Pons (tissue), 1 donor: ENCODE data around the gene CHRDL2.
A peak's percentile ranks its signal among the peaks of the same experiment; 100 is the strongest.

Source experiments
- DNase-seq: peaks from one replicate; pipeline ENCODE4 v3.0.0-alpha.2; 2016; ENCODE audit warnings: low spot score

The CHRDL2 gene

DNA sequence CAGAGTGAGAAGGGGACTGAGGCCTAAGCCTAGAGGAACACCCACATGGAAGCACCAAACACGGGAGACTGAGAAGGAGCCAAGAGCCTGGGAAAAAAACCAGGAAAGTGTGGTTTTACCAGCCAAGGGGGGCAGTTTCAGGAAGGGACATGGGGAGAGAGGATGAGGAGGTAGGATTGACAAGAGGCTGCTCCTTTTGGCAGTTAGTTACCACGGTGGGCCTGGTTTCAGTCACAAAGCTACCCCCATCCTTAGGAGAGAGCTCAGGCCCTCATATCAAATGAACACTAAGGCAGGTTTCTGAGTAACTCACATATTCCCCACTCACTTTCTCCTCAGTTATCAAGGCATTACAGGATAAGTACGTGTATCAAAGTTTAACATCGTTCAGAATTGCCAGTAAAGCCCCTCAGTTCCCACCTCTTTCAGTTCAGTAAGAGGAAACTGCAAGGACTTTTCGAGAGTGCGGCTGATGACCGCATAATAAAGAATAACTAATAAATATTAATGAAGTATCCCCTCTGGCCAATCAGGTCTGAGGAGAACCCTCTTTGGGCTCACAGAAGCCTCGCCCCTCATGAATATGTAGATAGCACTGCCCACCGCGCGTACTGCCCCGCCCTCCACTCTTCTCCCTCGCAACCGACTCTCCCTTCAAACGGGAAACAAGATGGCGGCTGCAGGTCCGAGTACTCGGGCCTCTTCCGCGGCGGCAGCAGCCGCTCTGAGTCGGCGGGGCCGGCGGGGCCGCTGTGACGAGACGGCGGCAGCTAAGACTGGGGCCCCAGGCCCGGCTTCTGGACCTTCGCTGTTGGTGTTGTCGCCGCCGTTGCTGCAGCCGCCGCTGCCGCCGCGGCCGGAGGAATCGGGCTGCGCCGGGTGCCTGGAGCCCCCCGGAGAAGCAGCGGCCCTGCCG lies 17.2 kb upstream of the CHRDL2 start, which contains the start of gene RNF169:
TSS of gene RNF169 (plus strand) at position 639 of the 916 bp plus-strand sequence. CDS start at position 671, 32 bp downstream.
- peak; percentile 99 for DNase-seq

DNA sequence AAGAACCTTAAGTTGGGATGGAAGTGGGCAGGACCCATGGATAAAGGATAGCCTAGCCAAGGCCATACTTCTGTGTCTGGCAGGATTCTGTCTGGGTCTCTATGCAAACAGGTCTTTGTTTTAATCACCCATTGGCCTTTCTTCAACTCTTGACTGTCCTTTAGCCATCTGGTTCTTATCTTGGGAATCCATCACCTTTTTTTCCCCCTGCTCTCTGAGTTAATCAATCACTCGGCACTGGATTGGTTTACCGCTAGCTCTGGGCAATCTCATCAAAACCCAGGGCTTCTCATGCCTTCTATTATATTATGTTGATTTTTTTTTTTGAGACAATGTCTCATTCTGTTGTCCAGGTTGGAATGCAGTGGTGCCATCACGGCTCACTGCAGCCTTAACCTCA lies 15.6 kb upstream of the CHRDL2 start:
- no peak for DNase-seq

DNA sequence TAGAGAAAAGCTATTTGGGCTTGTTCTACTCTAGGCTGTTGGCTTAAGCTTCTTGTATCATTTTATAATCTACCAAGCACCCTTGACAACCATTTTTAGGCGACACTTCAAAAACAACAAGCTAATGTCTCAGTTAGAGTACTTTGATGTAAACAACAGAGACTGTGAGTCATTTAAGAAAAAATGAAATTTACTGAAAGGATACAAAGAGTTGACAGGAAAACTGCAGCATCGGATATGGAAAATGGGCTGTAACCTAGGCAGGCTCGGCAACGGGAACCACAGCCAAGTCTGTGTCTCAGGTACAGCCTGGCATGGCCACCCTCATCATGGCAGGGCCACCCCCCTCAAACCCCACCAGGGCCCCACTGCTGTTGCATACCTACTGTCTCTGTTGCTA lies 13.1 kb upstream of the CHRDL2 start:
- DNase-seq: no peak

DNA sequence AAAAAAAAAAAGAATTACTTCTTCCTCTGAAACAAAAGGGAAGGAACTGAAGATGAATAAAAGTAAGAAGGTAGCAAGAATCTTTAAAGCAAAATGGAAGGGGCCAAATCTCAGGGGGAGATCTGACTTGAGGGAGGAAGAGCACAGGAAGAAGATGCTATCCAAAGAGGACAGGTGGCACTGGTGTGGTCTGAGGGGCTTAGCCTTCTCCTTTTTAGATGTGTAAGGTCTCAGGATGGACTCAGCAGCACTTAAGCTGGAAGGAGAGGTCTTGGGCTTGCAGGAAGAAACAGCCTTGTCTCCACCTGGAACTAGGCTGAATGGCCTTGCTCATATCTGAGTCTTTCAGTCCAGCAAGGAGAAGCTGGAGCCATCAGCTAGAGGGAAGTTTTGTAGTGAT lies 12.4 kb upstream of the CHRDL2 start:
- no peak for DNase-seq

DNA sequence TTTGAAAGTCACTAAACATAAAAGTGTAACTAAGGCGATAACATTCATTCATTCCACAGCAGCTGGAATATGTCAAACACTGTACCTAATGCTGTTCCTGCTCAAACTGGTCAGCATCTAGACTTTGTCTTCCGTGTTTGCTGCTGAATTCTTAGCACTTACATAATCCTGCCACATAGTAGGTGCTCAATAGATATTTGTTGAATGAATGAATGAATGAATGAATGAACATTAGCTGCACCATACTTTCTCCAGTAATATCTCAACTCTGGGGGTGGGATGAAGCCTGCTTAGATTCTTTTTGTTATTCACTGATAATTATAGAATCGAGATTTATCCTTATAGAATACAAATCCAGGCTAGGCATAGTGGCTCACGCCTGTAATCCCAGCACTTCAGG lies 10.8 kb upstream of the CHRDL2 start:
- no peak for DNase-seq

DNA sequence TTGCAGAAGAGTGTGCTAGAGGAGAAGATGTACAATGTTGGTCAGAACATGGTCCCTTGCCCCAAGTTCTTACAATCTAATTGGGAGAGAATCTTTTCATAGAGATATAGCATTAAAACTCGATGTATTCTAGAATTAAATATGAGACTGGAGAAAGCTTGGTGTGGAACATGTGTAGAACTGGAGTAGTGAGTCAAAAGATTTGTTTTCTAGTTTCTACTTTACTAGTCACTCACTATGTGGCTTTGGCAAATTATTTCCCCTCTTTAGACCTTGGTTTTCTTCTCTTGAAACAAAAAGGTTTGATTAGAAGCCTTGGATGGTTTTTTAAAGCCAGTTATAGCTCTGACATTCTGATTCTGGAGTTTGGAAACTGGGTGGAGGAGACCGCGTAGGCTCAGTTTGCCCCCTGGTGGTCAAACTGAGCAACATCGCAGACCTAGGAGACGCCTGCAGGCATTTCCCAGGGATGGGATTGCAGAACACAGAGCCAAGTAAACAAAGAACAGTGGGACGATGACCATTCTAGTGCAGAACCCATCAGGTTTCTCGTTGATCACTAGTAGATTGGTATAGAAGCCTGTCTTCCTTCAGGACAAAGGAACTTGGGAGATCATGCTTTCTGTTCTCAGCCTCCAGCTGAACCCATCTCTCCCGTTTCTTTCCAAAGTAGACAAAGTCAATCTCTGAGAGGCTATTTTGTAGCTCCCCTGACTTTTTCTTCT lies 8.5 kb upstream of the CHRDL2 start:
- DNase-seq: peak; percentile 56

DNA sequence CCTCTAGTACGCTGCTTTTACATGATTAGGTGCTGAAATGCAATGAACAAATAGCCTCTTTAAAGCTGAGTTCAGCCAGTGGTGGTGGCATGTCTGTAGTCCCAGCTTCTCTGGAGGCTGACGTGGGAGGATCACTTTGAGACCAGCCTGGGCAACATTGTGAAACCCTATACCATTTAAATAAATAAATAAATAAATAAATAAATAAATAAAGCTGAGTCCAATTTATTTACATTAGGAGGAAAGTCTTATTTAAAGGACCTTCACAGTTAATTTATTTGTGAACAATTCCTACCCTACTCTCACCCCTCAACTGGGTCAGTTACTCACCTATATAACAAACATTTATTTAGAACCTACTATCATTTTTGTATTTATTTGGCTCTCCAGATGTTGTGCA lies 4.8 kb upstream of the CHRDL2 start:
- DNase-seq: no peak

DNA sequence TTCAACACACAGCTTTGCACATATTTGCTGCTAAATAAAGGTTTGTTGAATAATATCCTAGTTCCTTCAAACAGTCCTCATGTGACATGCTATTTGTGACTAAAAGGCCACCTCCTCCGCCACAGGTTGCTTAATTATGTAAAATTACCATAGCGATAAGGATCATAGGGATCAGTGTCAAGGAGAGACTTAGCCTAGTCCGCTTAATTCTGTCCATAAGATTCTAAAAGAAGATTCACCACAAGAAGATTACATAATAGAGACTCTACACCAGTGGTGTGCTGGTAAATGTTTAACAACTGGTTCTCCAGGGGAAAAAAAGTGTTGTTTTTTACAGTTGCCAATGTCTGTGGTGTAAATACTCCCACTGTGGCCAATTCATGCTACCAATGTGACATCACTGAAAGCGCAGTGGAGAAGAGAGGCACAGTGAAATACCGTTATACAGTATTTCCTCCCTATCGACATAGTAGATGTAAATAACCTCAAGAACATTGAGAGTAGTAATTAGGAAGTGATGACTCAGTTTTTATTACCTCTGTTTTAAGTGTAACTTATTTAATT lies 4.2 kb upstream of the CHRDL2 start:
- no peak for DNase-seq

DNA sequence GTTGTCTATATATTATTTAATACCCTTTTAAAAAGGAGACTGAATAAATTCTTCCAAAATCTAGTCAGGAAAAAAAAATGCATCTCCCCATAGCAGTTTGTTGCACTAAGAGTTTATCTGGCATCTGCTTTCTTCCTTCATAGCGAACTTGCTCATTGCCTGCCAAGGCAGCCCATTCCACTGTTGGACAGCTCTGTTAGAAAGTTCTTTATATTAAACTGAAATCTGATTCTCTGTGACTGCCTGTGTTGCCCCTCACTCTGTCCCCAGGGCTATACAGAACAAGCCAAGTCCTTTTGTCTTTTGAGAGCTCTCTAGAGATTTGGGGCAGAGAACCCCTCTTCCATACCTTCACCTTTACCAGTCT lies 3.3 kb upstream of the CHRDL2 start:
- DNase-seq: no peak

DNA sequence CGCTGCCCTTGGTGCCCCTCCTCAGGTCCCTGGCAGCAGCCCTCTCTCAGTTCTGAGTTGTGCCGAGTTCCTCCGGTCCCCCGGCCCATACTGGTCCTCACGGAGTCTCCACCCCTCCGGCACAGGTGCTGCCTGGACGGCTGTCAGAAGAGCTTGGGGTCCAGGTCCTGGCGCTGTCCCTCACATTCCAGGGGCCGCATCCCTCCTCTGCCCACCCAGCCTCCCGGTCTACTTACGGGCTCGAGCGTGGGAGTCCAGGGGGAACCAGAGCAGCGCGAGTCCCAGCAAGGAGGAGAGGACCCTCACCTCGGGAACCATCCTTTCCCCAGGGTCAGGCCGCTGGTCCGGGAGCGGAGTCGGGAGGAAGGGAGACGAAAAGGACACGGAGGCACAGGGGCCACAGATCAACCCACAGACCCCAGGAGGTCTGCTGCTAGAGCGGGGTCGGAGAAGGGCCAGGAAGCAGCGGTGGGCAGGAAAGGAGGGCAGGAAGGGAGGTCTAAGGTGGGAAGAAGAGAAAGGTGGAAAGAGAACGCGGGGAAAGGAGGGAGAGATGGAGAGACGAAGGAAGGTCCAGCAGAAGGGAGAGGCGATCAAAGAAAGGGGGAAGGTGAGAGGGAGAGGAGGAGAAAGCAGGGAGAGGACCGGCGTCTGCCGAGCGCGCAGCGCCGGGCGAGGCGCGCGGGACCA lies 510 bp downstream of the CHRDL2 start:
- no peak for DNase-seq

DNA sequence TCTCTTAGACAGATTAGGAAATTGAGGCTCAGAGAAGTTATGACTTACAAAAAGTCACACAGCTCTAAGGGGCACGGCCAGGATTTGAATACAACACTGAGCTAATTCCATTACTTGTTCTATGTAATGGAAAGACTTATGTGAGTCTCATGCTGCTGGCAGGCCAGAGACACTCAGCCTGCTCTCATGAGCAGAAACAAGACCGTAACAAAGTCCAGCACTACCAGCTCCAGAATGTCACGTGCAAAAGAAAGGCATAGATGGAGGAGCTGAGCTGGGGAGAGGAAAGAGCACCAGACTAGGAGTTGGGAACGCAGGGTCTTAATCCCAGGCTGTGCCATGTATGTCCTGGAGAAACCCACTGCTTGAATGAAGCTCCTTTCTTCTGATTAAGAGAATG lies 1.8 kb downstream of the CHRDL2 start:
- DNase-seq: no peak

DNA sequence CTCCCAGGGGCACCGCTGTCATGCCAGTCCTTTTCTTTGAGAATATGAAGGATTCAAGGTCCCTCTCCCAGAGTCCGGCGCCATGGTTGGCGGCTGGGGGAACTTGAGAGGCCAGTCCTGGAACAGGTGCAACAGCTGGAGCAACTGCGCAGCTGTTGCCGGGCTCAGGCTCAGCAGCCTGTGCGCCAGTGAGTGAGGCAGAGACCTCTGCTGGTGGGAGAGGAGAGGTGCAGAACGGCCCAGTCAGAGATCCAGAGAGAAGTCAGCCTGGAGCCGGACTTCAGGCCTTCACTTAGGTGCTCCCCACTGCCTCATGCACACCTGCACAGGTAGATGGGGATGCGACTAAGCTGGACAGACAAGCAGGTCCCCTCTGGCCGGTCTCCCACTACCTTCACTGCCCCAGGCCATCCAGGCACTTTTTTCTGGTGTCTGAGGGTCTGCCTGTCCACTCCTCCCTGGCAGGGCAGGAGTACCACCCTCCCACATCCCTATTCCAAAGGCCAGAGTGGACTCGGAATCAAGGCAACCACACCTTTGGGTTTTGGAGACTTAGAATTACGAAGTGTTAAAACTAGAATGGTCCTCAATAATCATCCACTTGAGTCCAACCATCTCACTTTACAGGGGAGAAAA lies 4.6 kb downstream of the CHRDL2 start:
- peak; percentile 78 for DNase-seq

DNA sequence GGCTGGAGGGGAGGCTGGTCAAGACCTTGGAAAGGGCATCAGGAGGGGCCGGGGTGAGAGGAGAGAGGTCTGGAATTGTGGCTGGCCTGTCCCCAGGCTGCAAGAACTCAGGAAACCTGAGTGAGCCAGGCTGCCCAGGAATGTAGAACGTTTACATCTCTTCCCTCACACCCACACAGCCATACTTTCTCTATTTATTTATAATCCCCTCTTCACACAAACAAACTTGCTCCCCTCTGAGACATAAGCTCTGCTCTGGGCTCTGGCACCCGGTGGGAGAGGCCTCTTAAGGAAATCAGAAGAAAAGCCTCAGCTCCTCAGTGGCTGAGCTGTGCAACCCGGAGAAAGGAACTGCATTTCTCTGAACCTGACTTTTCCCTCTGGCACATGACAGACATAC lies 5.5 kb downstream of the CHRDL2 start:
- DNase-seq: no peak

DNA sequence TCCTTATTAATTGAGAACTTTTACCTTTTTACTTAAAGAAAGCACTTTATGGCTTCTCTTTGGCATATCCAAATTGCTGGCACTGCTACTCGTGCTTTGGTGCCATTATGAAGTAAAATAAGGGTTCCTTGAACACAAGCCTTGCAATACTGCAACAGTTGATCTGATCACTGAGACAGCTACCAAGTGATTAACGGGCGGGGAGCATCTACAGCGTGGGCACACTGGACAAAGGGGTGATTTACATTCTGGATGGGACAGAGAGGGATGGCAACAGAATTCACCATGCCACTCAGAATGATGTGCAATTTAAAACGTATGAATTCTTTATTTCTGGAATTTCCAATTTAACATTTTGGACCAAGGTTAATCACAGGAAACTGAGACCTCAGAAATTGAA lies 7.7 kb downstream of the CHRDL2 start:
- DNase-seq: peak; percentile 58

DNA sequence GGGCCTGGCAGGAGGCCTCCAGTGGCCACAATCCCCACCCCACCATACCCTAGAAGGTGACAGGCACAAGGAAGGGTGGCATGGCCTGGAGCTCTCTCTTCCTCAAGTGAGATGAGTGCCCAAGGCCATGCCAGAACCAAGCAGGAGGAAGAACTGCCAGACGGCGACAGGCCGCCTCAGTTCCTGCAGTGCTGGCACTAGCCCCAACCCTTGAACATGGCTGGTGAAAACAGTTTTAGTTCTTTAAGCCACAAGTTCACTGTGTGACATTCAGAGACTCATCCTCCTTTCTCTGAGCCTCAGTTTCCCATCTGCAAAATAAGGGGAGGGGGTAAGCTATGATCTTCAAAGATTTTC lies 9.8 kb downstream of the CHRDL2 start:
- peak; percentile 40 for DNase-seq

DNA sequence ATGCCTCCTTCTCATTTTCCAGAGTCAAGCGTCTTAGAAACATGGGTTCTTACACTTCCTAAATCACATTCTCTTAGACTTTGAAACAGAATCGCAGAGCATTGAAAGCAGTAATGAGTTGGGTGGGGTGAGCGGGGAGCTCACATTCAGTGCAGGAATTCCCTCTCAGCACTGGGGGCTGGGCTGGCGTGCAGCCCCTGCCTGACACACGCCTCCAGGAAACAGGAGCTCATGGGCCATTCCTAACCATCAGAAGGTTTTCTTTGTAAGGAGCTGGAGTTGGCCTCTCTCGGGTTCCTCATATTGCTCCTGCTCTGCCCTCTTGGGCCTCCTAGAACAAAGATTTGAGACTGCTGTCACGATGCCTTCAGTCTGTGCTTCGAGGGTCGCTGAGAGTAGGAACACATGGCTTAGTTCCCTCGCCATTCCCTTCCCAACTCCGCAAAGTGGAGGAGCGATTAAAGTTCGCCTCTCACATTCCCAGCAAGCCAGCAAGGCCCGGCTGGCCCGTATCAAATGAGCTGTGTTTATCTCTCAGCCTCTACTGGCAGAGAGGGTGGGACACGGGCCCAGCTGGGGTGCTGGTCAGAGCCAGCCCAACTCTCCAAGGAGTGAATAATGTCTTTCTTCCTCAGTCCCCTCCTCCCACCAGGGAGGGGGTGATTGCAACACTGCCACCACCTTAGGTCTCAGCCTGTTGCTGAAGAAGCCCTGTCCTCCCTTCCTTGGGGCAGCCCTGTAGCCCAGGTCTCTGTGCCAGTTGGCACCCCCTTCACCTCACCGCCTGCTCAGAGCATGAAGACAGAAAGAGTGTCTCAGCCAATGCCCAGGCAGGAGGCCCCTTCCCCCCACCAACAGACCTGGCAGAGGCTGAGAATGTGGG lies 10.4 kb downstream of the CHRDL2 start:
- DNase-seq: peak; percentile 87

DNA sequence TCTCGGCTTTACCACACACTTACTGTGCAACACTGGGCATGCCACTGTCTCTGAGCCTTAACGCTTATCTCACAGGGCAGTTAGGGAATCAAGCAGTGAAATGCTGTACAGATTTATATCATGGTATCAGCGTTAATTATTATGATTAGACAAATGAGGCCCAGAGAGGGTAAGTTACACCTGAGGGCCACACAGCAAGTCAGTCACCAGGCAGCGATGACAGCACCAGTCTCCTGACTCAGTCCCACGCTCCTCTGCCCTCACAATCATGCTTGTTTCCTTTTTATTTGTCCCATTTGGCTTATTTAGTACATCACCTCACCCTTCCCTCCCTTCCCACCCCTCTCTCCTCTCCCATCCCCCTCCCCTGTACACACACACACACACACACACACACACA lies 12.2 kb downstream of the CHRDL2 start:
- no peak for DNase-seq

DNA sequence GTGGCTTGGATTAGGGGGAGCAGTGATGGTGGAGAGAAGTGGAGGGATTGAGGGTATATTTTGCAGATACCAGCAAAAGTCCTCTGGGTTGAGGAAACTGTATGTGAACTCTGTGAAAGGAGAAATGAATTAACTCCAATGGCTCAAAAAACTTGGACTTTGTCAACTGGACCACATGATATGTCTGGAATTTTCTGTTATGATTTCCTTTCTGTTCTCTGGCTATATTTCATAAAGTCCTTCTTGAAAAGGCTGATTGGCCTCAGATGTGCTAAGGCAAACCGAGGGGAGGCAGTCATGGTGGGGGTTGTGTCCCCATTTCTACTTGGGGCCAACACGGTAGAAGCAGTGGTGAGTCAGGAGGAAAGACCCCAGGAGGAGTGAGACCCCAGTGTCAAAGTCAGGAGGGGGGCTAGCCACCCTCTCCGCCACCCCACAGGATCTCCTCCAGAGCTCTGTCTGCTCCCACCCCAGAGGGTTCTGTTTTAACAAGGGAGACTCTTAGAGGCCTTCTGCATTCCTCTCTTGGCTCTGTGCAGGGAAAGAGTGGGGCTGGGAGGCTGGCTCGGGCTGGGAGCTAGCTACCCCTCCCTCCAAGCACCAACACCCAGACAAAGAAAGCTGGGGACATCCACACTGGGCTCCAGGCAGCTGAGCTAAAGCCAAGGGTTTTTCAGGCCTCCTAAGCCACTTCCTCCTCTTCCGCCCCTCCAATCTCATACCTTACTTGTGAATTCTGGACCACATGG lies 13.8 kb downstream of the CHRDL2 start:
- no peak for DNase-seq

DNA sequence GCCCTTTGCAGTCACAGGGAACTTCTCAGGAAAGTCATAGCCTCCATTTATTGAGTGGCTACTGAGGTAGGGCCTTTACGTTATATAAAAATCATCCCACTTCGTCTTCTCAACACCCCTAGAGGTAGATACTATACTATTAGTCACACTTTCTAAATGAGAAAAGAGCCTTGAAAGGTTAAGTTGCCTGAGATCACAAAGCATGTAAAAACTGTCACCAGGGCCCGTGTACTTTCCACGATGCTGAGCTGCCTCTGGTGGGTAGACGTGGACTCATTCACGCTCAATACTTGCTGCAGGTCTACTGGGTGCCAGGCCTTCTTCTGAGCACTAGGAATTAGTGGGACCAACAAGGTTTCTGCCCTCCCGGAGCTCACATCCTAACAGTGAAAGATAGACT lies 16.3 kb downstream of the CHRDL2 start:
- DNase-seq: no peak

DNA sequence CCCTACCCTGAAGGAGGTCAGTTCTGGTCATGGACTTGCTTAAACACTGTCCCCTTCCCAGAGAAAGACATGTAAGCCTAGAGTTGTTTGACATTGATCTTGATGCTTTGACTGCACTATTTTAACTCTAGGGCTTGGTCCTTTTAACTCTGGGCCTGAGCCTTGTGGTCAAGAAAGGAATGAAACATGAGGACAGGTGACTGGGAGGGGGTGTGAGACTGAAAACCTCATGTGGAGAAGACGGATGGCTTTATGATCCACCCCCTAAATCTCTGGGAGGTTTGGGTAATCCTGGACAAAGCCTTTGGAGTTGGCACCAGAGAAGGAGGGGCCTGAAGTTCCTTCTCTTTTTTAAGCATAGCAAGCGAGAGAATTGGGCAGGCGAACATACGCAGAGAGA lies 17.5 kb downstream of the CHRDL2 start:
- DNase-seq: no peak
